ENCODE results near the gene HEXIM2. TPM values are rescaled to one million over a fixed set of nuclear protein-coding genes. Genes with fewer than 3 reads are reported as not detected.

The HEXIM2 gene
- total and polyA plus RNA-seq, 2 of the 13 experiments (the other 11 are each of a cell fraction or from before 2014, with no cell fraction given): 27.1 to 32.4 TPM

- Histone ChIP-seq H3K79me2 (ENCODE audit: insufficient read depth, low read length) (peaks cover 20% of the 10 kb centered on the region), H3K27me3 (ENCODE audit: control insufficient read depth in 1 of 2, insufficient read depth in 2 of 2, low read length in 2 of 2) (no peaks in the 10 kb centered on the region), H3K27ac (ENCODE audit: extremely low read length, insufficient read depth, low read length) (peak overlapping the region; percentile 64), H3K4me2 (ENCODE audit: low read depth, low read length) (peak overlapping the region; percentile 100), H3K4me1 (ENCODE audit: insufficient read depth, low read length) (peaks cover 35% of the 10 kb centered on the region), H3K4me3 (replicated peaks in 1 of 3; ENCODE audit: insufficient read depth in 1 of 3, low read depth in 2 of 3, low read length in 3 of 3) (peak overlapping the region; percentile 70 to 83 (median 78)), H3K36me3 (replicated peaks in 1 of 2; ENCODE audit: control insufficient read depth in 1 of 2, insufficient read depth in 2 of 2, low read length in 2 of 2) (peaks cover 2 to 5% of the 10 kb centered on the region in 2 experiments; a peak in 4 of 5 replicates), H3K9me3 (ENCODE audit: low read length) (no peaks in the 10 kb centered on the region), H4K20me1 (ENCODE audit: insufficient read depth, low read length) (no peaks in the 10 kb centered on the region), H3K9ac (ENCODE audit: insufficient read depth, low read depth, low read length) (peak overlapping the region; percentile 84), H2AFZ (ENCODE audit: low read length) (no peak overlapping the region)
- intact Hi-C loops (cut with micrococcal nuclease; ENCODE audit: unreplicated experiment): loop anchor here (1.0 to 5.0 kb wide), 4 partner anchors 12 to 181 kb away; partner anchors contain the start of genes HEXIM1 and MAP3K14
- FAIRE-seq: no peak
- ChIA-PET CTCF (ENCODE audit: low intra/inter-chr PET ratio, low total read pairs) (interaction anchor here (0.7 to 4.9 kb wide), 23 partner anchors 12 to 217 kb away, joined by 3 to 303 read pairs (median 7); partner anchors contain the start of genes HEXIM1 and HEXIM2), POLR2A (interaction anchor here (0.7 to 7.1 kb wide), 24 partner anchors 9 to 95 kb away, joined by 3 to 217 read pairs (median 4); partner anchors contain the start of genes HEXIM1, HEXIM2 and NMT1)
- TSS peak; percentile 69 for BruUV-seq (replicated peaks)
- in situ Hi-C loops (cut with HindIII; ENCODE audit: extremely low pct_ligation_motif_present, low pct_unique_long_range_greater_than_20kb): loop anchor here (10.0 kb wide), 1 partner anchor 239 kb away; no protein-coding TSS in a partner anchor
- peak; percentile 1 for ATAC-seq
- WGBS (ENCODE audit: low lambda C conversion rate): 53% methylated on average over 14 of the region's 21 CpGs
- DNase-seq (ENCODE audit: low spot score): no peak
- TF ChIP-seq, protein P1, sequence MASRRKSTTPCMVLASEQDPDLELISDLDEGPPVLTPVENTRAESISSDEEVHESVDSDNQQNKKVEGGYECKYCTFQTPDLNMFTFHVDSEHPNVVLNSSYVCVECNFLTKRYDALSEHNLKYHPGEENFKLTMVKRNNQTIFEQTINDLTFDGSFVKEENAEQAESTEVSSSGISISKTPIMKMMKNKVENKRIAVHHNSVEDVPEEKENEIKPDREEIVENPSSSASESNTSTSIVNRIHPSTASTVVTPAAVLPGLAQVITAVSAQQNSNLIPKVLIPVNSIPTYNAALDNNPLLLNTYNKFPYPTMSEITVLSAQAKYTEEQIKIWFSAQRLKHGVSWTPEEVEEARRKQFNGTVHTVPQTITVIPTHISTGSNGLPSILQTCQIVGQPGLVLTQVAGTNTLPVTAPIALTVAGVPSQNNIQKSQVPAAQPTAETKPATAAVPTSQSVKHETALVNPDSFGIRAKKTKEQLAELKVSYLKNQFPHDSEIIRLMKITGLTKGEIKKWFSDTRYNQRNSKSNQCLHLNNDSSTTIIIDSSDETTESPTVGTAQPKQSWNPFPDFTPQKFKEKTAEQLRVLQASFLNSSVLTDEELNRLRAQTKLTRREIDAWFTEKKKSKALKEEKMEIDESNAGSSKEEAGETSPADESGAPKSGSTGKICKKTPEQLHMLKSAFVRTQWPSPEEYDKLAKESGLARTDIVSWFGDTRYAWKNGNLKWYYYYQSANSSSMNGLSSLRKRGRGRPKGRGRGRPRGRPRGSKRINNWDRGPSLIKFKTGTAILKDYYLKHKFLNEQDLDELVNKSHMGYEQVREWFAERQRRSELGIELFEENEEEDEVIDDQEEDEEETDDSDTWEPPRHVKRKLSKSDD (CRISPR knock-in tag; IDR thresholded peaks at IDR 0.05; ENCODE audit: low read depth): no peak
- TF ChIP-seq ZNF224 (CRISPR knock-in tag; IDR thresholded peaks at IDR 0.05) (0 out of 2 replicates have a peak, but pooled peaks have one; percentile 73), ZNF468 (CRISPR knock-in tag; IDR thresholded peaks at IDR 0.05) (0 out of 2 replicates have a peak, but pooled peaks have one; percentile 43), ZNF235 (CRISPR knock-in tag; IDR thresholded peaks at IDR 0.05; ENCODE audit: borderline replicate concordance) (0 out of 2 replicates have a peak, but pooled peaks have one; percentile 7), SUZ12 (IDR thresholded peaks at IDR 0.05; ENCODE audit: low read depth, low read length) (no peak), SALL1 (CRISPR knock-in tag; IDR thresholded peaks at IDR 0.05) (no peak), KAT7 (CRISPR knock-in tag; IDR thresholded peaks at IDR 0.05; ENCODE audit: borderline replicate concordance) (no peak), GPN1 (CRISPR knock-in tag; IDR thresholded peaks at IDR 0.05; ENCODE audit: borderline replicate concordance) (no peak), ZNF569 (CRISPR knock-in tag; IDR thresholded peaks at IDR 0.05; ENCODE audit: borderline replicate concordance) (no peak), ZNF256 (CRISPR knock-in tag; conservative IDR thresholded peaks at IDR 0.05) (peak; percentile 8; the same call in 1 of the 2 replicates), LBX2 (CRISPR knock-in tag; IDR thresholded peaks at IDR 0.05; ENCODE audit: borderline replicate concordance) (no peak), ZBTB1 (CRISPR knock-in tag; IDR thresholded peaks at IDR 0.05; ENCODE audit: borderline replicate concordance) (no peak), ZNF441 (CRISPR knock-in tag; IDR thresholded peaks at IDR 0.05; ENCODE audit: borderline replicate concordance) (no peak), SP5 (CRISPR knock-in tag; IDR thresholded peaks at IDR 0.05; ENCODE audit: borderline replicate concordance, low read depth) (no peak), HDAC1 (CRISPR knock-in tag; IDR thresholded peaks at IDR 0.05) (no peak), HIVEP1 (CRISPR knock-in tag; IDR thresholded peaks at IDR 0.05) (peak; percentile 26; the same call in 1 of the 2 replicates), ZNF10 (CRISPR knock-in tag; IDR thresholded peaks at IDR 0.05; ENCODE audit: borderline replicate concordance, low read depth) (no peak), ZNF446 (CRISPR knock-in tag; IDR thresholded peaks at IDR 0.05) (no peak; the same call in 1 of the 2 replicates), FOXC1 (CRISPR knock-in tag; IDR thresholded peaks at IDR 0.05; ENCODE audit: borderline replicate concordance) (no peak)
- TF ChIP-seq, protein P2, sequence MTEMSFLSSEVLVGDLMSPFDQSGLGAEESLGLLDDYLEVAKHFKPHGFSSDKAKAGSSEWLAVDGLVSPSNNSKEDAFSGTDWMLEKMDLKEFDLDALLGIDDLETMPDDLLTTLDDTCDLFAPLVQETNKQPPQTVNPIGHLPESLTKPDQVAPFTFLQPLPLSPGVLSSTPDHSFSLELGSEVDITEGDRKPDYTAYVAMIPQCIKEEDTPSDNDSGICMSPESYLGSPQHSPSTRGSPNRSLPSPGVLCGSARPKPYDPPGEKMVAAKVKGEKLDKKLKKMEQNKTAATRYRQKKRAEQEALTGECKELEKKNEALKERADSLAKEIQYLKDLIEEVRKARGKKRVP (CRISPR knock-in tag; IDR thresholded peaks at IDR 0.05): no peak
These were observed 25.5 kb upstream of the HEXIM2 start for GRCh38 chr17:45135978-45136791.
